GM19043 (cell line): ENCODE results near the gene HMG20B.
"Not testable (repeated sequence)": the region's sequence is repeated elsewhere in the genome, so short reads cannot be mapped to it uniquely, and the experiment has no call there.

Experiments
- ATAC-seq: cut with Tn5 transposase; IDR thresholded peaks from one replicate; pipeline ENCODE4 v1.9.1; 2021; ENCODE audit warnings: low read depth; ENCODE audit not compliant: unreplicated experiment

Gene HMG20B

GRCh38 chr19:3572855-3573161 is at the start of gene HMG20B:
Gene HMG20B, plus strand, starts transcription at chr19:3572944. Its CDS starts 366 bp downstream, at chr19:3573310.
- no peak for ATAC-seq

GRCh38 chr19:3523361-3524077 is 49.2 kb upstream of the HMG20B start:
- ATAC-seq, result no peak

- ATAC-seq, result no peak
These were observed 48.5 kb upstream of the HMG20B start for GRCh38 chr19:3524078-3524842.

DNA sequence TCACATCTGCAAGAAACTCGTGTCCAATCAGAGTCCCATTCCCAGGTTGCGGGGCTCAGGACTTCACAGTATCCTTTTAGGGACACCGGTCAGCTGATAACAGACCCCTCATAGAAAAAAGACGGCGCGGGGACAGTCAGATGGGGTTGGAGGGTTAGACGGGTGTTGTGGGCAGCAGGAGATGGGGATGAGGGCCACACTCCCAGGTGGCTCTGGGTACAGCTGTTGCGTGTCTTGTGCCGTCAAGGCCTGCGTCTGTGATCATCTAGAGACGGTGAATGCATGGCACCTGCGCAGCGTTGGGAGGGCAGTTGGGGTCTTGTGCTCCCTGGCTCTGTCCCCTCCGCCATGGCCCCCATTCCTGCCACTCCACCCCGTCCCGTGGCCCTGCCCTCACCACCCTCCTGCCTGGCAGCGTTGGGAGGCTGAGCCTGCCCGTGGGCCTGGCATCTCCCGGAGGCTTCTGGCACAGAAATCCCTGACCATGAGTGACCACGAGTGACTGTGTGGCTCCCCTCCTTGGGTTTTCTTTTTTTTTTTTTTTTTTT is 47.8 kb upstream of the HMG20B start:
- no peak for ATAC-seq

GRCh38 chr19:3526507-3527237 is 46.1 kb upstream of the HMG20B start:
- no peak for ATAC-seq

DNA sequence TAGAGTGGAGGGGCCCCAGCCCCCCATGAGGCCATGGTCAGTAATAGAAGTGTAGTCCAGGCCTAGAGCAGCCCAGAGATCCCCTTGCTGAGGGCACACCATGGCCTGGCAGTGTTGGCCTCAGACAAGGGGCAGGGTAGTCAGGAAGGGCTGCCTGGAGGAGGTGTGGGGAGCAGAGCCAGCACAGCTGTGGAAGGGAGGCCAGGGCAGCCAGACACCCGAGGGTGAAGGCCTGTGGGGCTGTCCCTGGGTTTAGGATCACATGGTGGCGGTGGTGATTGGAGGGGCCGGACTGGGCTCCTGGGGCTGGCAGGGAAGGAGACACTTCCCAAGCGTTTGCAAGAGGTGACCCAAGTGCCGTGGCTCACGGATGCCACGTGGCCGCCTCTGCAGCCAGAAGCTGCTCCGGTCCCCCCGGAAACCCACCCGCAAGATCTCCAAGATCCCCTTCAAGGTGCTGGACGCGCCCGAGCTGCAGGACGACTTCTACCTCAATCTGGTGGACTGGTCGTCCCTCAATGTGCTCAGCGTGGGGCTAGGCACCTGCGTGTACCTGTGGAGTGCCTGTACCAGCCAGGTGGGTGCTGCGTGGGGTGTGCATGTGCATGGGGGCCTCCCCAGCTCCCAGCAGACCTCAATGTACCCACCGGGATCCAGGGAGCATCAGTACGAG is 45.4 kb upstream of the HMG20B start:
- ATAC-seq, result no peak

DNA sequence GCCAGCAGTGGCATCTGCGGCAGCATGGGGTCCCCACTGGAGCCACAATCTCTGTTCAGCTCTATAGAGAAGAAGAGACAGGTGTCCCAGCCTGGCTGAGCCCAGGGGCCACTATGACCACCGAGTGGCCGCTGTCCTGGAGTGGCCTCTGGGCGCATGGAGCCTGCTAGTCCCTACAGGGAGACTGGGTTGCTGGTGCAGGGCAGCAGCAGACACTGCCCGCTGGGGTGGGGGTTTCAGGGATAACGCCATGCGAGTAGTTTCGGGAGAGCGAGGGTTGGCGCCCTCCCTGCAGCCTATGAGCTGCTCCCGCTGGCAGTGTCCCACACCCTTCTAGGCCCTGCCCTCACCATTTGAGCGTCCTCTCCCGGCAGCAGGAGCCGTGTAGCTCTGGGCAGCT is 44.7 kb upstream of the HMG20B start:
- ATAC-seq, result no peak

DNA sequence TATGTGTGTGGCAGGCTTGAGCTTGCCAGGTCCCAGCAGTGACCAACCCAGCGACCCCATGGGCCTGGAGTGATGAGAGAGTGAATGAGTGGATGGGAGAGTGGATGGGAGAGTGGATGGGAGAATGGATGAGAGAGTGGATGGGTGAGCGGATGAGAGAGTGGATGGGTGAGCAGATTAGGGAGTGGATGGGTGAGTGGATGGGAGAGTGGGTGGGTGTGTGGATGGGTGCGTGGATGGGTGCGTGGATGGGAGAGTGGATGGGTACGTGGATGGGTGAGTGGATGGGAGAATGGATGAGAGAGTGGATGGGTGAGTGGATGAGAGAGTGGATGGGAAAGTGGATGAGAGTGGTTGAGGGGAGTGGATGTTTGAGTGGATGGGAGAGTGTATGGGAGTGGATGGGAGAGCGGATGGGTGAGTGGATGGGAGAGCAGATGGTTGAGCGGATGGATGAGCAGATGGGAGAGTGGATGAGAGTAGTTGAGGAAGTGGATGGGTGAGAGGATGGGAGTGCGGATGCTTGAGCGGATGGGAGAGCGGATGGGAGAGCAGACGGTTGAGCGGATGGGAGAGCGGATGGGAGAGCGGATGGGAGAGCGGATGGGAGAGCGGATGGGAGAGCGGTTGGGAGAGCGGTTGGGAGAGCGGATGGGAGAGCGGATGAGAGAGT is 44.1 kb upstream of the HMG20B start:
- ATAC-seq, result no peak

GRCh38 chr19:3529299-3529698 is 43.4 kb upstream of the HMG20B start:
- ATAC-seq, result not testable (repeated sequence)

DNA sequence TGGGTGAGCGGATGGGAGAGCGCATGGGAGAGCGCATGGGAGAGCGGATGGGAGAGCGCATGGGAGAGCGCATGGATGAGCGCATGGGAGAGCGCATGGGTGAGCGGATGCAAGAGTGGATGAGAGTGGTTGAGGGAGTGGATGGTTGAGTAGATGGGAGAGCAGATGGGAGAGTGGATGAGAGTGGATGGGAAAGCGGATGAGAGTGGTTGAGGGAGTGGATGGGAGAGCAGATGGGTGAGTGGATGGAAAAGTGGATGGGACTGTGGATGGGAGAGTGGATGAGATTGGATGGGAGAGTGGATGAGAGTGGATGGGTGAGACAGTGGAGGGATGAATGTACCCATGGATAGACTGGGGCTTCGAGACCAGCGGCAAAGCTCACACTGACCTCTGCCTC is 42.4 kb upstream of the HMG20B start:
- ATAC-seq, result no peak

DNA sequence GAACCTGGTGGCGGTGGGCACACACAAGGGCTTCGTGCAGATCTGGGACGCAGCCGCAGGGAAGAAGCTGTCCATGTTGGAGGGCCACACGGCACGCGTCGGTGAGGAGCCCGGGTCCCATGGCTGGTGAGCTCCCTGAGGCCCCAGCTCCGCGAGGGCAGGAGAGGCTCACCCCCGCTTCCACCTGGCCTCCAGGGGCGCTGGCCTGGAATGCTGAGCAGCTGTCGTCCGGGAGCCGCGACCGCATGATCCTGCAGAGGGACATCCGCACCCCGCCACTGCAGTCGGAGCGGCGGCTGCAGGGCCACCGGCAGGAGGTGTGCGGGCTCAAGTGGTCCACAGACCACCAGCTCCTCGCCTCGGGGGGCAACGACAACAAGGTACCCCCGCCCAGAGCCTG is 41.0 kb upstream of the HMG20B start:
- ATAC-seq, result no peak

- no peak for ATAC-seq
These were observed 40.5 kb upstream of the HMG20B start for GRCh38 chr19:3532154-3532786.

GRCh38 chr19:3533033-3533432 is 39.7 kb upstream of the HMG20B start:
- no peak for ATAC-seq

DNA sequence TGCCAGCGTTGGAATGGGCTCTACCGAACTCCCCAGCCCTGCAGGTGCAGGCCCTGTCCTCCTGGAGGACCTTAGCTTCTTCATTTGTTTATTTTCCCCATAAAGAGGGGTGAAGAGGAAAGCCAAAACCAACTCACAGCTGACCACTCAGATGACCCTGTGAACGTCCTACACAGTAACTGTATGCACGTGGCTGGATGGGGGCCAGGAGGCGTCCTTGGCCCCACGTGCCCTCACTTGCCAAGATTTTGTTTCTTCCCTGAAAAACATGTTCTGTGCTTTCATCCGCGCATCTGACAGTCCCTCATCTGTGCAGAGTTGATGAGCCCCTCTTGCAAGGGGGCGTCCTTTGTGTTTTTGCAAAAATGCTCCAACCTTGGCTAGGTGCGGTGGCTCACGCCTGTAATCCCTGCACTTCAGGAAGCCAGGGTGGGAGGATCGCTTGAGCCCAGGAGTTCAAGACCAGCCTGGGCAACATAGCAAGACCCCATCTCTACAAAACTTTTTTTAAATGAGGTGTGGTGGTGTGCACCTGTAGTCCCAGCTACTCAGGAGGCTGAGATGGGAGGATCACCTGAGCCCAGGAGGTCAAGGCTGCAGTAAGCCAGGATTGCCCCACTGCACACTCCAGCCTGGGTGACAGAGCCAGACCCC is 39.1 kb upstream of the HMG20B start:
- no peak for ATAC-seq

DNA sequence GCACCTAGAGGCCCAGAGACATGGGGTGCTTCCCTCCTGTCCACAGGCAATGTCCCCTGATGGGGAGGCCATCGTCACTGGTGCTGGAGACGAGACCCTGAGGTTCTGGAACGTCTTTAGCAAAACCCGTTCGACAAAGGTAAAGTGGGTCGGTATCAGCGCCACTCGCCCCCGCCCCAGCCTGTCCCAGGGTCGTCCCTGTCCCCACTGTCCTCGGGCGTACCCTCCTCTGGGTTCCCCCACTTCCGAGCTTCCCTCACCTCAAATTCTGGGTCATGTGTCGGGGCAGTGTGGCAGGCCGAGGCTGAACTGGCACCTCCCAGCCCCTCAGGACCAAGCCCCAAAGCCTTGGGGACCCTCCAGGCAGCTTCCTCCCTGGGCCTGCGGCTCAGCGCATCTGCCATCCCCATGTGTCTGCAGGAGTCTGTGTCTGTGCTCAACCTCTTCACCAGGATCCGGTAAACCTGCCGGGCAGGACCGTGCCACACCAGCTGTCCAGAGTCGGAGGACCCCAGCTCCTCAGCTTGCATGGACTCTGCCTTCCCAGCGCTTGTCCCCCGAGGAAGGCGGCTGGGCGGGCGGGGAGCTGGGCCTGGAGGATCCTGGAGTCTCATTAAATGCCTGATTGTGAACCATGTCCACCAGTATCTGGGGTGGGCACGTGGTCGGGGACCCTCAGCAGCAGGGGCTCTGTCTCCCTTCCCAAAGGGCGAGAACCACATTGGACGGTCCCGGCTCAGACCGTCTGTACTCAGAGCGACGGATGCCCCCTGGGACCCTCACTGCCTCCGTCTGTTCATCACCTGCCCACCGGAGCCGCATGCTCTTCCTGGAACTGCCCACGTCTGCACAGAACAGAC is 38.1 kb upstream of the HMG20B start:
- ATAC-seq, result no peak

GRCh38 chr19:3535235-3535535 is 37.6 kb upstream of the HMG20B start:
- no peak for ATAC-seq

DNA sequence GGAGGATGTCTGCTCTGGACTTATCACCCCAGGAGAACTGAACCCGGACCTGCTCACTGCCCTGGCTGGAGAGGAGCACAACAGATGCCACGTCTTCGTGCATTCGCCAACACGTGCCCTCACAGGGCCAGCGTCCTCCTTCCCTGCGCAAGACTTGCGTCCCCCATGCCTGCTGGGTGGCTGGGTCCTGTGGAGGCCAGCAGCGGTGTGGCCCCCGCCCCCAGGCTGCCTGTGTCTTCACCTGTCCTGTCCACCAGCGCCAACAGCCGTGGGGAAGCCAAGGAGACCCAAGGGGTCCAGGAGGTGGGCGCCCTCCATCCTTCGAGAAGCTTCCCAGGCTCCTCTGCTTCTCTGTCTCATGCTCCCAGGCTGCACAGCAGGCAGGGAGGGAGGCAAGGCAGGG is 37.2 kb upstream of the HMG20B start:
- ATAC-seq, result no peak

- ATAC-seq, result no peak
These were observed 36.8 kb upstream of the HMG20B start for GRCh38 chr19:3535981-3536380.
